IMR-90 (cell line): ENCODE measurements around the gene NOP10. TPM values are rescaled to one million over a fixed set of nuclear protein-coding genes. Genes with fewer than 3 reads are reported as not detected.
A peak's percentile ranks its signal among the peaks of the same experiment; 100 is the strongest.

Experiments used
- ATAC-seq: fragments of 200-7000 bp; cut with Tn5 transposase; 2 replicates; pipeline ENCODE4 v1.9.1; 2020; ENCODE audit warnings: low read depth, mild to moderate bottlenecking, moderate library complexity
- BruUV-seq: library from RNA; stranded (reverse); fragments of 400-500 nt; replicated peaks from 2 replicates; lab custom pipeline; 2021; lab: Mats Ljungman, UMichigan
- CTCF ChIA-PET: fragments of 300-600 bp; formaldehyde crosslinking; extraction: SDS; loops from one replicate; lab custom pipeline; 2021; ENCODE audit warnings: antibody characterized with exemption; lab: Yijun Ruan, JAX
- POLR2A ChIA-PET: fragments of 300-600 bp; sonication (Branson Sonifier 250); formaldehyde crosslinking; loops from one replicate; lab custom pipeline; 2022; ENCODE audit warnings: antibody characterized with exemption; ENCODE audit not compliant: unreplicated experiment; lab: Charles Lee
- DNase-seq: peaks from one replicate; pipeline ENCODE4 v3.0.0; 2013
- H2AFZ ChIP-seq: replicated peaks from 2 replicates; pipeline ENCODE3; 2013; ENCODE audit warnings: low read length, mild to moderate bottlenecking; ENCODE audit not compliant: poor library complexity
- H2AK5ac ChIP-seq: 2 replicates; pipeline ENCODE4 v1.6.1; 2013; ENCODE audit warnings: low read depth, low read length, inconsistent platforms
- H2AK9ac ChIP-seq: replicated peaks from 2 replicates; pipeline ENCODE3; 2013; ENCODE audit warnings: mild to moderate bottlenecking, low read depth, low read length, moderate library complexity; ENCODE audit not compliant: poor library complexity
- H2BK120ac ChIP-seq: 2 replicates; pipeline ENCODE4 v1.6.1; 2013; ENCODE audit warnings: low read depth, low read length, inconsistent platforms
- H2BK15ac ChIP-seq: 3 replicates; pipeline ENCODE4 v1.6.1; 2013; ENCODE audit warnings: low read depth, low read length, inconsistent platforms
- H2BK20ac ChIP-seq: 2 replicates; pipeline ENCODE4 v1.6.1; 2013; ENCODE audit warnings: low read depth, mild to moderate bottlenecking, inconsistent platforms, low read length, moderate library complexity
- H2BK5ac ChIP-seq: 2 replicates; pipeline ENCODE4 v1.6.1; 2013; ENCODE audit warnings: mild to moderate bottlenecking, low read depth, low read length, inconsistent platforms; ENCODE audit not compliant: poor library complexity, severe bottlenecking
- H3K14ac ChIP-seq: replicated peaks from 2 replicates; pipeline ENCODE4 v1.6.1; 2013; ENCODE audit warnings: low read depth, low read length, inconsistent platforms
- H3K18ac ChIP-seq: 2 replicates; pipeline ENCODE4 v1.6.1; 2013; ENCODE audit warnings: low read depth, low read length, control low read depth
- H3K23ac ChIP-seq: 2 replicates; pipeline ENCODE4 v1.6.1; 2013; ENCODE audit warnings: low read depth, low read length, inconsistent platforms
- H3K27ac ChIP-seq: 2 replicates; pipeline ENCODE4 v1.5.1; 2013; ENCODE audit warnings: mild to moderate bottlenecking, control low read depth, low read length; ENCODE audit not compliant: insufficient read depth
- H3K27me3 ChIP-seq: 2 replicates; pipeline ENCODE4 v1.6.1; 2013; ENCODE audit warnings: low read length; ENCODE audit not compliant: control insufficient read depth, insufficient read depth
- H3K36me3 ChIP-seq: 2 replicates; pipeline ENCODE4 v1.6.1; 2013; ENCODE audit warnings: low read length, mixed read lengths; ENCODE audit not compliant: control insufficient read depth, insufficient read depth
- H3K4ac ChIP-seq: 2 replicates; pipeline ENCODE4 v1.6.1; 2013; ENCODE audit warnings: low read depth, low read length, inconsistent platforms
- H3K4me1 ChIP-seq: 2 replicates; pipeline ENCODE4 v1.6.1; 2013; ENCODE audit warnings: low read length, mixed read lengths; ENCODE audit not compliant: control insufficient read depth, insufficient read depth
- H3K4me2 ChIP-seq: 2 replicates; pipeline ENCODE4 v1.6.1; 2013; ENCODE audit warnings: low read depth, mild to moderate bottlenecking, control low read depth, low read length, moderate library complexity
- H3K4me3 ChIP-seq: 2 replicates; pipeline ENCODE4 v1.5.1; 2013; ENCODE audit warnings: low read depth, mild to moderate bottlenecking, control low read depth, low read length, moderate library complexity; ENCODE audit not compliant: insufficient read depth
- H3K56ac ChIP-seq: 2 replicates; pipeline ENCODE4 v1.6.1; 2013; ENCODE audit warnings: low read length, inconsistent platforms; ENCODE audit not compliant: insufficient read depth; ENCODE audit errors: extremely low read depth
- H3K79me1 ChIP-seq, 2 experiments: 2 replicates each; pipeline ENCODE4 v1.6.1; 2013; ENCODE audit warnings: low read length in 2 of 2, inconsistent platforms in 1 of 2, low read depth in 1 of 2
- H3K9ac ChIP-seq: 2 replicates; pipeline ENCODE4 v1.6.1; 2013; ENCODE audit warnings: low read depth, low read length, control low read depth
- H3K9me1 ChIP-seq: 2 replicates; pipeline ENCODE4 v1.6.1; 2013; ENCODE audit warnings: low read length, inconsistent platforms; ENCODE audit not compliant: insufficient read depth
- H3K9me3 ChIP-seq: 2 replicates; pipeline ENCODE4 v1.6.1; 2013; ENCODE audit warnings: low read length; ENCODE audit not compliant: control insufficient read depth, insufficient read depth
- H4K20me1 ChIP-seq: 2 replicates; pipeline ENCODE4 v1.6.1; 2013; ENCODE audit warnings: low read length, inconsistent platforms; ENCODE audit not compliant: insufficient read depth
- H4K5ac ChIP-seq: 2 replicates; pipeline ENCODE4 v1.6.1; 2013; ENCODE audit warnings: mild to moderate bottlenecking, low read depth, low read length, control low read depth
- H4K8ac ChIP-seq, 2 experiments: 2 replicates each; pipeline ENCODE4 v1.6.1; 2013; ENCODE audit warnings: low read depth in 2 of 2, low read length in 2 of 2, control low read depth in 1 of 2, inconsistent platforms in 1 of 2
- H4K91ac ChIP-seq: 2 replicates; pipeline ENCODE4 v1.6.1; 2013; ENCODE audit warnings: low read depth, low read length, inconsistent platforms; ENCODE audit not compliant: insufficient read depth
- BHLHE40 ChIP-seq: fragments of 150-350 bp; IDR thresholded peaks from 2 replicates; pipeline ENCODE4 v1.6.1; 2016; ENCODE audit warnings: mild to moderate bottlenecking, low read depth, low read length
- CHD1 ChIP-seq: IDR thresholded peaks from 2 replicates; pipeline ENCODE4 v1.6.1; 2012; ENCODE audit warnings: low read depth, low read length, improper control_type of control experiment
- CTCF ChIP-seq: conservative IDR thresholded peaks from 2 replicates; pipeline ENCODE4 v1.5.1; 2012; ENCODE audit warnings: mild to moderate bottlenecking, low read depth, low read length, improper control_type of control experiment
- FOS ChIP-seq: fragments of 150-350 bp; IDR thresholded peaks from 2 replicates; pipeline ENCODE4 v1.6.1; 2016; ENCODE audit warnings: low read depth, low read length
- MAZ ChIP-seq: IDR thresholded peaks from 2 replicates; pipeline ENCODE4 v1.6.1; 2012; ENCODE audit warnings: low read depth, mild to moderate bottlenecking, low read length, improper control_type of control experiment, moderate library complexity, borderline replicate concordance
- POLR2A ChIP-seq: IDR thresholded peaks from 2 replicates; pipeline ENCODE4 v1.6.1; 2012; ENCODE audit warnings: mild to moderate bottlenecking, low read depth, low read length
- RCOR1 ChIP-seq: IDR thresholded peaks from 2 replicates; pipeline ENCODE4 v1.6.1; 2012; ENCODE audit warnings: mild to moderate bottlenecking, low read length, improper control_type of control experiment; ENCODE audit not compliant: insufficient replicate concordance
- USF2 ChIP-seq: fragments of 150-350 bp; IDR thresholded peaks from 2 replicates; pipeline ENCODE4 v1.6.1; 2017; ENCODE audit warnings: mild to moderate bottlenecking, antibody characterized with exemption, low read length, low read depth
- WGBS, 2 experiments: methylation state at CpG; one replicate each; pipeline versions ENCODE4 v1.1.5 to v1.1.7; 2013; ENCODE audit warnings: missing lambda C conversion rate in 2 of 2; ENCODE audit not compliant: insufficient read length in 1 of 2; ENCODE audit errors: extremely low coverage in 2 of 2; 5-methylcytosine and 5-hydroxymethylcytosine counted together
- dilution Hi-C: fragments of 300-500 bp; cut with HindIII; formaldehyde crosslinking; loops from one replicate; pipeline ENCODE4 v1.14.3; 2018; ENCODE audit warnings: low sequenced_read_pairs; ENCODE audit not compliant: unreplicated experiment
- in situ Hi-C: fragments of 300-500 bp; cut with MboI; formaldehyde crosslinking; loops from 3 replicates; pipeline ENCODE4 v1.14.3; 2019; ENCODE audit warnings: low sequenced_read_pairs, inconsistent platforms, mixed read lengths
- intact Hi-C: fragments of 100-400 bp; cut with micrococcal nuclease; formaldehyde crosslinking; loops from 2 replicates; pipeline ENCODE4 v1.10.0; 2022
- polyA plus RNA-seq, 3 experiments: library from polyadenylated mRNA; depleted of rRNA; stranded (reverse); fragments of >200 nt; gene quantifications; 2 replicates each; pipeline ENCODE4 v1.2.3, GENCODE V29; 2012; ENCODE audit warnings: low replicate concordance in 1 of 3
- total RNA-seq: library from RNA; depleted of rRNA; stranded (reverse); fragments of >200 nt; gene quantifications from 2 replicates; pipeline ENCODE4 v1.2.3, GENCODE V29; 2012

The NOP10 gene
- total and polyA plus RNA-seq, 2 of the 4 experiments (the other 2 are of a cell fraction) = 141 to 468 TPM

GRCh38 chr15:34341381-34342212 lies 1.3 kb downstream of the NOP10 start:
- ChIA-PET POLR2A (no interaction called here), CTCF (interaction anchor here (1.1 kb wide), 1 partner anchor 246 kb away, joined by 4 read pairs; no protein-coding TSS in a partner anchor)
- Histone ChIP-seq H2BK20ac (no peak overlapping the region), H3K9me1 (0 out of 2 replicates have a peak, but pooled peaks cover 3% of the 10 kb centered on the region), H4K91ac (no peak overlapping the region), H3K9ac (no peak overlapping the region), H3K9me3 (no peaks in the 10 kb centered on the region), H3K14ac (no peak overlapping the region), H2AK5ac (peak overlapping the region; percentile 7; the same call in 1 of the 2 replicates), H3K27me3 (no peaks in the 10 kb centered on the region), H3K4ac (no peak overlapping the region), H3K18ac (no peak overlapping the region), H3K4me2 (peak overlapping the region; percentile 76), H2BK15ac (no peak overlapping the region), H4K8ac (no peak overlapping the region; a peak in 1 of 4 replicates), H2BK120ac (no peak overlapping the region), H3K27ac (no peak overlapping the region), H3K4me3 (no peak overlapping the region; the same call in 1 of the 2 replicates), H2AK9ac (peak overlapping the region; percentile 77), H3K56ac (no peak overlapping the region), H3K36me3 (peaks cover 7% of the 10 kb centered on the region), H2AFZ (no peak overlapping the region), H3K23ac (no peak overlapping the region), H3K4me1 (peaks cover 8% of the 10 kb centered on the region), H4K5ac (no peak overlapping the region), H4K20me1 (peaks cover 3% of the 10 kb centered on the region; the same call in 1 of the 2 replicates), H2BK5ac (no peak overlapping the region), H3K79me1 (peaks cover 6 to 31% of the 10 kb centered on the region in 2 experiments; a peak in 3 of 4 replicates)
- ATAC-seq (no peak), DNase-seq (no peak)
- 97% methylated on average over 13 of the region's 15 CpGs; no CpG with 5 or more reads in 1 of the 2 experiments for WGBS, 2 experiments
- dilution Hi-C loops (no loop called here), in situ Hi-C loops (no loop called here), intact Hi-C loops (no loop called here)
- TF ChIP-seq CTCF (no peak), CHD1 (no peak), MAZ (no peak), POLR2A (no peak), FOS (no peak), RCOR1 (no peak), USF2 (no peak), BHLHE40 (no peak)
- BruUV-seq = TSS peak; percentile 78
